Measurements from ENCODE around the gene ST3GAL3.

GRCh38 chr1:43944860-43945259, 237.5 kb downstream of the ST3GAL3 start:
- TF ChIP-seq EP300 (IDR thresholded peaks at IDR 0.05) (no peak), CTCF (IDR thresholded peaks at IDR 0.05) (no peak), POLR2A (IDR thresholded peaks at IDR 0.05) (no peak)
